ENCODE data around the gene NOSTRIN. TPM values are rescaled to one million over a fixed set of nuclear protein-coding genes. Genes with fewer than 3 reads are reported as not detected.
"Not testable (repeated sequence)": the region's sequence is repeated elsewhere in the genome, so short reads cannot be mapped to it uniquely, and the experiment has no call there.

The NOSTRIN gene
- total RNA-seq, 1 donor from 2014 or later = 31.4 TPM

DNA sequence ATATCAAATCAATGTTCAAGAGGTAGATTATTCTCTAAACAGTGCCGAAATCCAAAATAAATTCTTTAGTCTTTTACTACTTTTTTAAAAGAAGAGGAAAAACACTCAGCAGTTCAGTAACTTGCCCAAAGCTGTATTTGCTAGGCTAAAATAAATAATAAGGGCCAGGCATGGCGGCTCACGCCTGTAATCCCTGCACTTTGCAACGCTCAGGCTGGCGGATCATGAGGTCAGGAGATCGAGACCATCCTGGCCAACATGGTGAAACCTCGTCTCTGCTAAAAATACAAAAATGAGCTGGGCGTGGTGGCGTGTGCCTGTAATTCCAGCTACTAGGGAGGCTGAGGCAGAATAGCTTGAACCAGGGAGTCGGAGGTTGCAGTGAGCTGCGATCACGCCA is 79.7 kb downstream of the NOSTRIN start:
- not testable (repeated sequence) for DNase-seq (ENCODE audit: low spot score)

DNA sequence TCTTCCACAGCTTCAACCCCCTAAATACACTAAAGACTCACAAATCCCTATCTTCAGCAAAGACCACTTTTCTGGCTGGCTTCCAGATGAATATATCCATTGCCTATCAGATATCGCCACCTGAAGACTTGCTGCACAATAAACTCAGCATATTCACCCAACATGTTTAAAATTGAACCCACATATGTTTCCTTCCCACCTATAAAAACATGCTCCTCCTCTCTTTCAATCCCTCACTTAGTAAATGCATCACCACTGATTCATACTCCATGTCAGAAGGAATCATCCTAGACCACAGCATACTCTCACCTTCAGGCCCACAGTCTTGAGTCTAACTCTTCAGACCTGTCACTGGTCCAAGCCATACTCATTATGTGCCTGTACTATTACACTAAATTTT is 82.5 kb downstream of the NOSTRIN start:
- no peak for DNase-seq (ENCODE audit: low spot score)

DNA sequence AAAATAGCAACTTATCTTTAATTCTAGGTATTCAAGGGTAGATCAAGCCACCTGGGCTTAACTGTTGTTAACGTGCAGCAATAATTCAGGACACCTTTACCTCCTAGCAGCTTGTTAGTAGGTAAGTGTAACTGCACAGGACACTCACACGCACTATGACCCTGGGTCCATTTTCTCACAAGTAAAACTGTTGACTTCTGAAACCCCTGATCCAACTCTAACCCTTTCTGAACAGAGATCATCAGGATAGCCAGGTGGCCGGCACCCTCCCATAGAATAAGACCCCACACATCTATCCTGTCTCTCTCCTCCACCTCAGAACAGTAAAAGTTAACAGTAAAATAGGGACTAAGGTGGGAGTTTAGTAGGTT is 87.2 kb downstream of the NOSTRIN start:
- no peak for DNase-seq (ENCODE audit: low spot score)

DNA sequence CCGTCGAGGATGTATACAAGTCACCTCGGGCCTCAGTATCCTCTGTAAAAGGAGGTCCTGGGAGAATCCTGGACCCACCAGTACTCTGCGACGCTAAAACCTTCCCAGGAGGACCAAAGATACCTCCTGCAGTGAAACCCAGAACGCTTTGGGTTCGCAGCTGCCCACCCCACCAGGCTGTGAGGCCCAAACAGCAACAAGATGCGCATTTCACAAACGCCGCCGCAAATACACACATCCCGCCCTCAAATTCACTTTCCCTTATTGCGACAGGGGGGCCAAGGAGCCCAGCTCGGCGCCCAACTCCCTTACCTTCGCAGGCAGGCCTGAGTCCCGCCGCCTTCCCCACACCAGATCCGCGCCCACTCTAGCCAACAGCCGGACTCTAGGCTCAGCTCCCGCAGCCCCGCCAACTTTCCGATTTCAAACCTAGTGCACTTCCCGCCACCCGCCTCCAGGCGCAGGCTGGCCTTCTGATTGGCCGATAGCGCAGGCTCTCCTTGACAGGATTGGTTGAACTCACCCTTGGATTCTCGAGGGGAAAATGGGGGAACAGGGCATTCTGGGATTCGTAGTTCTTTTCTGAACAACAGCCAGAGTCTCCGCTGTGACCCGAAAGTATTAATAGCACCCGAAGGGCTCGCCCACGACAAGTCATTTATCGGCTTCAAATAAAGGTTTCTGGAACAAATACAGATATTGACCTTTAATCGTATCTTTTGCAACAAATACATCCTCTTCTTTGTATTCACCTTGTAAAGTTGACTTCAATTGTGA is 87.8 kb downstream of the NOSTRIN start, which contains the start of gene SPC25:
SPC25 (minus strand) TSS at position 425 of the 777 bp plus-strand sequence. CDS start 911 bp downstream, outside the sequence.
- peak; percentile 89 for DNase-seq (ENCODE audit: low spot score)

DNA sequence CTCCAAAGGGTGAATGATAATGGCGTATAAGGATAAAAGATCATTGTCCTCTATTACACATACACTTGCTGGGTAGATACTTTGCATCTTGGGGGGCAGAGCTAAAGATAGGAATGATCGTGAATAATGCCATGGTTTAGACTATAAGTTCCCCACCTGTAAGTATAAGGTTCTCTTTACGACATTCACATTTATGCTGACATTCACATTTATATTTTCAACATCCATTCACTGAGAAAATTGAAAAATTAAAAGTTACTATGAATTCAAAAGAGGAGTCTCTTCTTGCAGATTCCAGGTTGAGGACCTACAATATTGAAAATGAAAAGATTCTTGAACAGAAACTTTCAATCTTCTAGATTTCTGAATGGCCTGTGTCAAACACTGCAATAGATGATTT is 89.9 kb downstream of the NOSTRIN start:
- DNase-seq (ENCODE audit: low spot score) = no peak

DNA sequence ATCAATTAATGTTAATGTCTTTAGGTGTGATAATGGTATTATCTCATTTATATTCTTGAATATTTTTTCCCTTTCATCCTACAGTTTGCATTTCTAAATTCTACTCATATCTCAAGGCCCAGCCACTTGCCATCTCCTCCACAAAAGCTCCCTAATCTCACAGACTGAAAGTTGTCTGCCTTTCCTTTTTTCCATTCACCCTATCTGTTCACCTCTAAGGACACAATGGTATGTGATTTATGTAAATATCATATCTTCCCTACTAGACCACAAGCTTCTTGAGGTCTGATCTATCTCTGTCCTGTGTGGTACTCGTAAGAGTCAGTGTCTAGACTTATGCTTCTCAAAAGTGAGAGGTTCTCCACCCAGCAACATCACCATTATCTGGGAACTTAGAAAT is 91.7 kb downstream of the NOSTRIN start:
- DNase-seq (ENCODE audit: low spot score) = no peak

DNA sequence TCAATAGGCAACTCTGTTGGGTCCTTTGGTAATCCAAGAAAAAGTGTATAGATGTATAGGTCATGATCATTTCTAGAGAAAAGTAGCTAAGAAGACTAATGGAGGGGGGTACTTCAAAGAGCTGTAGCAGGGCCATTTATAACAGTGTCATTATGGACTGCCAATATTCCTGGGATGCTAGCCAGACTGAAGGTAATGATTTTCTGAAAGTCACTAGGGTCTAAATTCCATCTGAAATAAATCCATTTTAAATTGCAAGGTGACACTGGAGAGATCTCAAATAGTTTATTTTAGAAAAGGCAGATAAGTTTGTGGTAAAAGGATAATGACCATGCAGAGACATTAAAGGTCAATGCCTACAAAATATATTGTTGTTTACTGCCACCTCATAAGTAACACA is 92.3 kb downstream of the NOSTRIN start:
- no peak for DNase-seq (ENCODE audit: low spot score)

DNA sequence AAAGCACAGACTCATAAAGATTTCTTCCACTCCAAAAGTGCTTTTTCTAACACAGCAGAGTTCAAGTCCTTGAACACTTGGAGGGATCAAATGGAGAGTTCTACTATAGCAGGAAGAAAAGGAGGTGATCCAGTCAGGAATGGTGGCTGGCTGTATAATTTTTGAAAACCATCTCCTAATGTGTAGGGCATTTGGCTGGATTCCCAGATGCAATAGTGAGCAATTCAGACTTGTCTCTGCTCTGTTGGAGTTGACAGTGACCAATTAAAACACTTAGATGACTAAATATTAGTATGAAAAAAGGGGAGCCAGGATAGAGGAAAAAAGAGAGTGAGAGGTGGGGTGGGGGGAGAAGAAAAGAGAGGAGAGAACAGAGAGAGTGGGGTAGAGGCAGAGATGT is 93.3 kb downstream of the NOSTRIN start:
- DNase-seq (ENCODE audit: low spot score) = no peak

DNA sequence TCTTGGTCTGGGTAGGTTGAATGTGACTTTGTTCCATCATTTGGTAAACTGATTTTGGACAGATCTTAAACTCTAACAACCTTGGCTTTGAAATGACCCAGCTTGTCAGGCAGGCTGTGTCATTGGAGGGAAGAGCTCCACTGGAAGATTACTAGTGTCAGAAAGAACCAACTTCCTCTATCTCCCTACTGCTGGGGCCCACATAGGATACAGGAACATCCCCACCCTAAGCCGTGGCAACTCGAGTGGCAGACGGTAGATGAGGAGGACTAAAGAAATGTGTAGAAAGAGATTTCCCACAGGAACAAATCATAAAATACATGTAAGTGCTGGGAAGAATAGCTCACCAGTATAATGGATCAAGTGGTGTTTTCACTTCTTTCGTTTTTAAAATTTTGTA is 94.3 kb downstream of the NOSTRIN start:
- DNase-seq (ENCODE audit: low spot score) = no peak

DNA sequence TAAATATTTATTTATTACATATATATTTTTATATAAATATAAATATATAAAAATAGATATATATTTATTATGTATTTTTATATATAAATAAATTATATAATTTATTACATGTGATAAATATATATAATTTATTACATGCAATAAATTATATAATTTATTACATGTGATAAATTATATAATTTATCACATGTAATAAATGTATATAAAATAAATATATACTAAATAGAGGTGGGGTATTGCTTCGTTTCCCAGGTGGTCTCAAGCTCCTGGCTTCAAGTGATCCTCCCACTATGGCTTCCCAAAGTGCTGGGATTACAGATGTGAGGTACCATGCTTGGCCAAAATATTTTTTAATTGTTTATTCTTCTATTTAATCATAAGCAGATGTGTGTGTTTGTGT is 95.0 kb downstream of the NOSTRIN start:
- no peak for DNase-seq (ENCODE audit: low spot score)

DNA sequence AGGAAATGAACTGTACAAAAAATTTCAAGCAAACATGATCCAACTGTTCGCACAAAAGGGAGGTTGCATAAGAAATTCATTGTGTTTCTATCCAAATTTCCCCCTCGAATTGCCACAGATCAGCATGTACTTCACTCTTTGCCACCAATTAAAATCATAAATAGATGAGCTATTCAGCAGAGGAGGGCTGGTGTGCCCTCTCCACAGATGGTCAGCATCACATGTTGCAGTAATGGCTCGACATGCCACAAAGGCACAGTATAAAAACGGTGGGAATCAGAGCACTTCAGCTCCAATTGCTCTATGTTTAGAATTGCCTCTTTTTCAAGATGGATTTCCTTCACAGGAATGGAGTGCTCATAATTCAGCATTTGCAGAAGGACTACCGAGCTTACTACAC is 98.6 kb downstream of the NOSTRIN start, which contains the start of gene G6PC2:
G6PC2 (plus strand) TSS at position 289 of the 400 bp plus-strand sequence; CDS start at position 330, 41 bp downstream.
- DNase-seq (ENCODE audit: low spot score) = no peak

DNA sequence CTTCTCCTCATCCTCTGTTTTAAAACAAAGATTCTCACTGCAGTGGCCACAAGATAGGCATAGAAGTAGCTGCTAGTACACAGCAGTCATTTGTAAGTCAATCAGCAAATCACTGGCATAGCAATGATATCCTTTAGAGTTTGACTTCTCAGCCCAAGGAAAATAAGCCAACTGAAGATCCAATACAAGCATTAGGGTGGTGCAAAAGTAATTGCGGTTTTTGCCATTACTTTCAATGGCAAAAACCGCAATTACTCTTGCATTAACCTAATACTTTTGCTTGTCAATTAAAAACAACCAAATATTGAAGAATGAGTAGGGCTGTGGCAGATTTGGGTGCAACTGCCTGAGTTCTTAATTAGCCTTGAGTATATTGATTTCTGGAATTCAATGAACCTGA is 101.5 kb downstream of the NOSTRIN start:
- DNase-seq (ENCODE audit: low spot score) = no peak

DNA sequence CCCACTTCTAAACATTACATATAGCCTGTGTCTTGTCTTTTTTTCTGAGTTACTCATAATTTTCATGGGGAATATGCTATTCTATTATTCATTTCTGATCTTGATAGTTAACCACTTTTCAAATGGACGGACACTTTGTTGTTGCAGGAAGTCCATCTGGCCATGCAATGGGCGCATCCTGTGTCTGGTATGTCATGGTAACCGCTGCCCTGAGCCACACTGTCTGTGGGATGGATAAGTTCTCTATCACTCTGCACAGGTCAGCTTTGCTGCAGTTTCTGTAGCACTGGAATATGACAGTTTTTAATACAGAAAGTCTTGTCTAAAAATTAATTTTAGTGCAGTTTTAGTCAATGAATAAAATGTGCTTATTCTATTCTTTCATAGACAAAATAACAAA is 101.9 kb downstream of the NOSTRIN start:
- DNase-seq (ENCODE audit: low spot score) = no peak

DNA sequence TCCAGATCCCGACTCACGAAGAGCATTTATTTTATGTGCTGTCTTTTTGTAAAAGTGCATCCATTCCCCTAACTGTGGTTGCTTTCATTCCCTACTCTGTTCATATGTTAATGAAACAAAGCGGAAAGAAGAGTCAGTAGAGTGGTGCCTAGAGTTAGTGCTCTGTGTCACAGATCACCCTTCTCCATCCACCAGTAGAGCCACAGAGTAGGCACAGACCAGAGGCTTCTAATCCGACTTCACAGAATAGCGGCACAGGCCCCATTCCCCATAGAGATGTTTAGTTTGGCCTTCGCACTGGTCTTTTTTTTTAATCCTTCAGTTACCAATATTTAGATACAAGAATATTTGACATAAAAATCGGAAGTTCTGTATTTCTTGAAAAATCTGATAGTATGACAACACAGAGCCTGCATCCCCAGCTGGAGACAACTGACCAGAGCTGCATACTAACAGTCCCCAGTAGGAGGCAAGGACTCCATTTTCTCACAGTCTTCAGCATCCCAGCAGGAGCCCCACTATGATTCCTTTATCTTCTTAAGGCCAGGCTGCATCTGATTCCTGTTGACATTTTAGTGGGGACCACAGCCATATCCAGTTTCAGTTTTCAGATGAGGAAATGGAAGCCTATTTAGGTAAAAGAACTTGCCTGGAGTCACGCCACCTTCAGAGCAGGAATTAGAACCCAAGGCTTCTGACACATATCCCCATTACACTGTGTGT is 105.7 kb downstream of the NOSTRIN start:
- no peak for DNase-seq (ENCODE audit: low spot score)

DNA sequence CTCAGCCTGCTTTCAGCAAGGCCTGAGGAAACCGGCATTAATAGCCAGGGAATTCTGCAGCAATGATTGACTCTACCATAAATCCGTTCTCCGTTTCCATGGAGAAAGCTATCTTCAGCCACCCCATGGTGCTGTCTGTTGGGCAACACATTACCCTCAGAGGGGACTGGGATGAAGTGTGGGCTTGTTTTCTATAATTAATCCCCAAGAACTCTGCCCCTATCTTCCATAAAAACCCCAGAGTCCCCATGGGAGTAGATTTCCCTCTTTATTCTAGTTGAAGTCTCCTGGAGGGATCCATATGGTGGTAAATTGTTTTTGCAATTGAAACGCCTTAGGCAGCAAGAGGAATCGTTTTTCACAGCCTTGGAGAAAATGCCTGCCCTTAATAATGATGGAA is 107.9 kb downstream of the NOSTRIN start:
- DNase-seq (ENCODE audit: low spot score) = no peak

DNA sequence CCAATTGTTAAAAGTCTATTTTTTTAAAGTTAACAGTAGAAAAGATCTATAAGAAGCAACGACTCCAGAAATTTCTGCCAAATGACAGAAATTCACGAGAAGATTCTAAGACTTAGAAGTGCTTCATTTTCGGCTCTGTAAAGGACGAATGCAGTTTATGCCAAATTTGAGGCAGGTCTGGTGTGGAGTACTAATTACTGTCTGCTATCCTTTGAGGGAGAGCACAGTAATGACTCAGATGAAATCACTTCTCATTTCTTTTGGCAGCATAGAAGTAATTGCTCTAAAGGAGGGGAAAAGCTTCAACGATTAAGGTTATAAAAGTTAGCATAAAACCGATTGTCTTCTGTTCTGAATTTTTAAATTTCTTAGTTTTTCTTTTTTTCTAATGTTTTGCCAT is 110.0 kb downstream of the NOSTRIN start:
- DNase-seq (ENCODE audit: low spot score) = no peak

DNA sequence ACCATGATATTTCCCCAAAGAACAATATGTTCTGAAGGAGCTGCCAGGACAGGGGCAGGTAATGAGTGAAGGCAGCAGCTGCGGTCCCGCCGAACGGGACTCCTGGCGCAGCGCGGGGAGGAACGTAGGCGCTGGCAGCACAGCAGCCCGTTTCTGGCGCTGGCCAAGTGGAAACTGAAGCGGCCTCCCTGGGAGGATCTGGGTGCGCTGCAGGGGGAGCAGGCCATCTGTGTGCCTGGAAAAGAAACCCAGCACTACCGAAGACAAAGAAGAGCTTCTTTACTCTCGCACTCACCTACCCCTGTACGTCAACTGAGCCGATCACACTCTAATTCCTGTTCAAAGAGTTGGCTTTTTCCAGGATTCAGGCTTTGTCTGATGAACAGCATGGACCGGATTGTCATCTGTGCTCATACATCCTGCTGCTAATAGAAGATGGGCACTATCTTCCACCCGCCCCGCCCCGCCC is 110.5 kb downstream of the NOSTRIN start:
- no peak for DNase-seq (ENCODE audit: low spot score)

DNA sequence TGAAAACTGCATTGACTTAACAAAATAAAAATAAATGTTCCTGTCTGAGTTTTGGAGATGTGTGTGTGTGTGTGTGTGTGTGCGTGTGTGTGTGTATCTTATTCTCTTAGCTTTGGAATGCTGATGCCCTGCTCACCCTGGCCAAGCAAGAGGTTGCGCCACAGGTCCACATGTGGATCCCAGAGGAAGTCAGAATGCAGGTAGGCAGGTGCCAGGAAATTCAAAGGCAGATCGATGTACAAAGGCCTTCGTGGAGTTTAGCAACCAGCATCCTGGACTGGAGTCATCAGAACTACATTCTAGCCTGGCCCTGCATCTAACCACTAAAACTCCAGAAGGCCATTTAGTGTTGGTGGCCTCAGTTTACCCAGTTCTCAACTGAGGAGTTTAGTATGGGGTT is 111.1 kb downstream of the NOSTRIN start:
- no peak for DNase-seq (ENCODE audit: low spot score)

Other genes with a start within 250 kb of the NOSTRIN start
- gene SPC25, start 87.8 kb downstream of the NOSTRIN start, total RNA-seq = 0.47 TPM
- not detected for gene G6PC2, start 98.7 kb downstream of the NOSTRIN start, total RNA-seq
- gene ABCB11, start 228.7 kb downstream of the NOSTRIN start, total RNA-seq = 0.18 TPM